Activated B cell treated with CpG ODN at 0.5 μM for 24 hours (primary cell): ENCODE data around the gene PRELP. TPM values are rescaled to one million over a fixed set of nuclear protein-coding genes. Genes with fewer than 3 reads are reported as not detected.

ENCODE experiments used
- ATAC-seq: fragments of 200-7000 bp; cut with Tn5 transposase; one replicate; pipeline ENCODE4 v1.10.0; 2021; ENCODE audit warnings: low read depth, mild to moderate bottlenecking, moderate library complexity
- CTCF ChIA-PET: fragments of 350-600 bp; sonication (Branson Sonifier 250); formaldehyde crosslinking; loops from one replicate; lab custom pipeline; 2021; ENCODE audit warnings: antibody characterized with exemption; lab: Charles Lee
- POLR2A ChIA-PET: fragments of 350-600 bp; sonication (Branson Sonifier 250); formaldehyde crosslinking; loops from one replicate; lab custom pipeline; 2021; ENCODE audit warnings: antibody characterized with exemption; lab: Charles Lee
- DNase-seq: peaks from one replicate; pipeline ENCODE4 v3.0.0; 2022
- H3K27ac Mint-ChIP-seq: one replicate; pipeline ENCODE4 v1.8.0; 2020; ENCODE audit warnings: mixed read lengths
- H3K27me3 Mint-ChIP-seq: one replicate; pipeline ENCODE4 v1.8.0; 2021; ENCODE audit warnings: mixed read lengths
- H3K36me3 Mint-ChIP-seq: one replicate; pipeline ENCODE4 v1.8.0; 2021; ENCODE audit warnings: low read depth, mixed read lengths
- H3K4me1 Mint-ChIP-seq: one replicate; pipeline ENCODE4 v1.8.0; 2021; ENCODE audit warnings: mixed read lengths
- H3K4me3 Mint-ChIP-seq: one replicate; pipeline ENCODE4 v1.8.0; 2020; ENCODE audit warnings: mild to moderate bottlenecking, mixed read lengths
- H3K9me3 Mint-ChIP-seq: one replicate; pipeline ENCODE4 v1.8.0; 2020; ENCODE audit warnings: mixed read lengths
- CTCF ChIP-seq: fragments of 200-600 bp; IDR thresholded peaks from one replicate; pipeline ENCODE4 v1.8.0; 2022; ENCODE audit warnings: antibody characterized with exemption, mild to moderate bottlenecking
- intact Hi-C: fragments of 100-400 bp; cut with micrococcal nuclease; formaldehyde crosslinking; loops from one replicate; pipeline ENCODE4 v1.15.1; 2024
- total RNA-seq: library from RNA; stranded (reverse); gene quantifications from 2 replicates; pipeline ENCODE4 v1.2.3, GENCODE V29; 2022

The PRELP gene
- total RNA-seq, 1 donor from 2014 or later = not detected

GRCh38 chr1:203538726-203539125 is 63.1 kb downstream of the PRELP start:
- Mint-ChIP-seq H3K27ac (no peak overlapping the region), H3K27me3 (peaks cover 19% of the 10 kb centered on the region), H3K36me3 (no peaks in the 10 kb centered on the region), H3K4me3 (no peak overlapping the region), H3K9me3 (no peaks in the 10 kb centered on the region), H3K4me1 (no peaks in the 10 kb centered on the region)
- POLR2A ChIA-PET = no interaction called here
- intact Hi-C loops = no loop called here
- CTCF ChIA-PET = no interaction called here
- TF ChIP-seq CTCF = no peak
- ATAC-seq = no peak
- DNase-seq = no peak

DNA sequence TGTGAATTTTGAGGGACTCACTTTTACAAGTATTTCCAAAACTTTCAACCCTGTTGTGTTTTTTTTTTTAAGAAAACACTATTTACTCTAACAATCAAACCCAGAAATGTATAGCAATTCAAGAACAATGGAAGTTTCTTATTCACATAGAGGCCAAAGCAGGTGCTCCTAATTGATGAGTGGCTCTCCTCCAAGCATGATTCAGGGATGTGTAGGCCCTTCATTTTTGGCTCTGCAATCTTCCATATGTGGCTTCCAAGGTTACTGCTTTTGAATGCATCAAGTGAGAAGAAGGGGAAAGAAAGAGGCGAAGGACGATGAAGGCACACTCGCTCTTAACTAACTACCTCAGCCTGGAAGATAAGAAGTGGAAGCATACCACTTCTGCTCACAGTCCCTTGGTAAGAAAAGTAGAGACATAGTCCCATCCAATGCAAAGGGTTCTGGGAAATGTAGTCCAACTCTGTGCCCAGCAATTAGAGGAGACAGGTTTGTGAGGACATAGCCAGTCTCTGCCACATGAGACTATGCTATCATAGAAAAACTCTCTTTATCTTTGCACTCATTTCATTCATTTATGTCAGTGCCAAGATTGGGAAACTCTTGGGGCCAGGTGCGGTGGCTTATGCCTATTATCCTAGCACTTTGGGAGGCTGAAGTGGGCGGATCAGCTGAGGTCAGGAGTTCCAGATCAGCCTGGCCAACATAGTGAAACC is 64.4 kb downstream of the PRELP start:
- DNase-seq (no peak), ATAC-seq (no peak)
- intact Hi-C loops = no loop called here
- no peaks in the 10 kb centered on the region for H3K4me1 Mint-ChIP-seq
- POLR2A ChIA-PET = no interaction called here
- H3K9me3 Mint-ChIP-seq = no peaks in the 10 kb centered on the region
- TF ChIP-seq CTCF = no peak
- CTCF ChIA-PET = no interaction called here
- peaks cover 13% of the 10 kb centered on the region for H3K27me3 Mint-ChIP-seq
- no peak overlapping the region for H3K27ac Mint-ChIP-seq
- no peaks in the 10 kb centered on the region for H3K36me3 Mint-ChIP-seq
- no peak overlapping the region for H3K4me3 Mint-ChIP-seq

Other genes starting within 250 kb of the PRELP start
- 6.5 and 6.6 TPM in 2 replicates for gene CHIT1, start 246.1 kb upstream of the PRELP start, total RNA-seq
- 419 and 448 TPM in 2 replicates for gene BTG2, start 170.3 kb upstream of the PRELP start, total RNA-seq
- gene FMOD, start 124.7 kb upstream of the PRELP start, total RNA-seq = not detected in 2 replicates
- not detected in 2 replicates for gene OPTC, start 18.3 kb downstream of the PRELP start, total RNA-seq
- 5.0 and 6.6 TPM in 2 replicates for gene ATP2B4, start 151.0 kb downstream of the PRELP start, total RNA-seq